Loucy (cell line): ENCODE data around the gene BCL11A.

Experiments used
- H2AFZ ChIP-seq: fragments of 200-600 bp; sonication (generic); 2 replicates; pipeline ENCODE4 v1.6.0; 2016; ENCODE audit warnings: antibody characterized with exemption, mild to moderate bottlenecking, low read length, moderate library complexity
- H3F3A ChIP-seq: fragments of 200-600 bp; 2 replicates; pipeline ENCODE4 v1.6.0; 2016; ENCODE audit warnings: antibody characterized with exemption, low read depth, mild to moderate bottlenecking
- H3K27me3 ChIP-seq: fragments of 200-600 bp; sonication (generic); 2 replicates; pipeline ENCODE4 v1.6.1; 2014; ENCODE audit warnings: low read length, mild to moderate bottlenecking; ENCODE audit not compliant: insufficient read depth, poor library complexity, severe bottlenecking
- H3K36me3 ChIP-seq: fragments of 200-600 bp; sonication (generic); 2 replicates; pipeline ENCODE4 v1.6.1; 2016; ENCODE audit warnings: low read length; ENCODE audit not compliant: insufficient read depth
- H3K4me1 ChIP-seq: fragments of 200-600 bp; sonication (generic); 2 replicates; pipeline ENCODE4 v1.5.1; 2014; ENCODE audit warnings: low read length, mild to moderate bottlenecking; ENCODE audit not compliant: insufficient read depth, poor library complexity, severe bottlenecking
- H3K4me2 ChIP-seq: fragments of 200-600 bp; sonication (generic); 2 replicates; pipeline ENCODE4 v1.6.0; 2014; ENCODE audit warnings: antibody characterized with exemption, low read length, low read depth, mild to moderate bottlenecking; ENCODE audit not compliant: poor library complexity, severe bottlenecking
- H3K4me3 ChIP-seq: fragments of 200-600 bp; sonication (generic); 2 replicates; pipeline ENCODE4 v1.5.1; 2014; ENCODE audit warnings: low read length, mild to moderate bottlenecking, mixed read lengths; ENCODE audit not compliant: poor library complexity, severe bottlenecking
- H3K79me2 ChIP-seq: fragments of 200-600 bp; sonication (generic); 2 replicates; pipeline ENCODE4 v1.6.1; 2014; ENCODE audit warnings: low read length; ENCODE audit not compliant: insufficient read depth
- H3K9ac ChIP-seq: fragments of 200-600 bp; sonication (generic); 2 replicates; pipeline ENCODE4 v1.6.0; 2014; ENCODE audit warnings: mild to moderate bottlenecking, low read depth, low read length, moderate library complexity; ENCODE audit not compliant: poor library complexity, severe bottlenecking
- H3K9me2 ChIP-seq: fragments of 200-600 bp; sonication (generic); replicated peaks from 2 replicates; pipeline ENCODE4 v1.6.1; 2016; ENCODE audit warnings: low read depth, low read length, mixed read lengths
- H3K9me3 ChIP-seq: fragments of 200-600 bp; sonication (generic); 2 replicates; pipeline ENCODE4 v1.6.1; 2014; ENCODE audit warnings: mild to moderate bottlenecking, antibody characterized with exemption, low read length, low read depth; ENCODE audit not compliant: insufficient read depth
- H4K20me1 ChIP-seq: fragments of 200-600 bp; sonication (generic); 2 replicates; pipeline ENCODE4 v1.6.0; 2014; ENCODE audit warnings: antibody characterized with exemption, low read length, mild to moderate bottlenecking; ENCODE audit not compliant: insufficient read depth, poor library complexity, severe bottlenecking
- CTCF ChIP-seq: fragments of 200-600 bp; sonication (generic); conservative IDR thresholded peaks from 2 replicates; pipeline ENCODE4 v1.5.1; 2014; ENCODE audit warnings: mild to moderate bottlenecking, antibody characterized with exemption, low read length
- EZH2phosphoT487 ChIP-seq: fragments of 200-600 bp; IDR thresholded peaks from 2 replicates; pipeline ENCODE4 v1.6.1; 2018; ENCODE audit warnings: antibody characterized with exemption, mild to moderate bottlenecking, moderate library complexity, borderline replicate concordance

Gene BCL11A

GRCh38 chr2:60474301-60474700, 79.2 kb downstream of the BCL11A start:
- Histone ChIP-seq H4K20me1 (peaks cover 3% of the 10 kb centered on the region), H3K79me2 (no peaks in the 10 kb centered on the region; the same call in 1 of the 2 replicates), H3K4me1 (peaks cover 6% of the 10 kb centered on the region), H3K4me2 (no peak overlapping the region), H3K27me3 (no peaks in the 10 kb centered on the region), H3K36me3 (peaks cover 5% of the 10 kb centered on the region; the same call in 1 of the 2 replicates), H3K9me2 (no peaks in the 10 kb centered on the region), H2AFZ (no peak overlapping the region), H3K9me3 (no peaks in the 10 kb centered on the region), H3F3A (no peaks in the 10 kb centered on the region), H3K4me3 (no peak overlapping the region), H3K9ac (no peak overlapping the region)
- TF ChIP-seq EZH2phosphoT487 (no peak), CTCF (no peak)

GRCh38 chr2:60473546-60473945, 79.9 kb downstream of the BCL11A start:
- Histone ChIP-seq H2AFZ (no peak overlapping the region), H3K9me2 (no peaks in the 10 kb centered on the region), H3K4me3 (no peak overlapping the region), H3K9me3 (no peaks in the 10 kb centered on the region), H3K79me2 (no peaks in the 10 kb centered on the region; the same call in 1 of the 2 replicates), H4K20me1 (peaks cover 3% of the 10 kb centered on the region), H3K4me1 (peaks cover 6% of the 10 kb centered on the region), H3F3A (no peaks in the 10 kb centered on the region), H3K4me2 (no peak overlapping the region), H3K36me3 (peaks cover 5% of the 10 kb centered on the region; the same call in 1 of the 2 replicates), H3K9ac (no peak overlapping the region), H3K27me3 (no peaks in the 10 kb centered on the region)
- no peak for TF ChIP-seq CTCF

GRCh38 chr2:60472663-60473289, 80.7 kb downstream of the BCL11A start:
- H3K9me2 ChIP-seq = no peaks in the 10 kb centered on the region
- TF ChIP-seq EZH2phosphoT487 (no peak), CTCF (no peak)
- H3K36me3 ChIP-seq = peaks cover 5% of the 10 kb centered on the region; the same call in 1 of the 2 replicates
- no peak overlapping the region for H2AFZ ChIP-seq
- H3K27me3 ChIP-seq = no peaks in the 10 kb centered on the region
- H3K9ac ChIP-seq = no peak overlapping the region
- no peak overlapping the region for H3K4me2 ChIP-seq
- H3K4me1 ChIP-seq = peaks cover 6% of the 10 kb centered on the region
- no peak overlapping the region for H3K4me3 ChIP-seq
- peaks cover 3% of the 10 kb centered on the region for H4K20me1 ChIP-seq
- no peaks in the 10 kb centered on the region for H3F3A ChIP-seq
- no peaks in the 10 kb centered on the region; the same call in 1 of the 2 replicates for H3K79me2 ChIP-seq
- H3K9me3 ChIP-seq = no peaks in the 10 kb centered on the region
